GM12875 (cell line): ENCODE measurements around the gene ENOX1.

ENCODE experiments used
- H3K4me3 ChIP-seq: one replicate; pipeline ENCODE4 v1.5.1; 2011; ENCODE audit warnings: low read depth, low read length, control low read depth
- CTCF ChIP-seq: IDR thresholded peaks from 2 replicates; pipeline ENCODE4 v1.5.1; 2011; ENCODE audit warnings: low read depth, mild to moderate bottlenecking, control low read depth, inconsistent platforms, low read length, moderate library complexity, borderline replicate concordance; ENCODE audit not compliant: insufficient read depth

ENOX1 gene

DNA sequence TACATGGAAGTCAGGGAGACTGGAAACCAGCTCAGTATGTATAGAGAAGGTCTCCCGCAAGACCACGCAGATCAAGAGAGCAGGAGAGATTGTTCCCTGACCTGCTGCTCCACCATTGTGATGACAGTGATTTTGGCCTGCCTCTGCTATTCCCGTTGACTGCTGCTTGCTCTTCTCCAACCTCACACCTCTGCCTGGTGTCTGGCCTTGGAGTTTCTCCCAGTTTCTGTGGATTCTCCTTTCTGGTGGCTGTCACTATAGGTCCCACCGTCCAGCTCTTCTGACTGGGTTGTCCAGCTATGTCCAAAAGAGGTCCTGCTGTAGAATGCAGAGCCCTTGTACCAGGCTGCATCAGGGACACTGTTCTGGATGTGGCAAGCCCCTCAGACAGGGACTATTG lies 591.7 kb downstream of the ENOX1 start:
- TF ChIP-seq CTCF = no peak
- H3K4me3 ChIP-seq = no peak overlapping the region

GRCh38 chr13:43193789-43194420 lies 592.9 kb downstream of the ENOX1 start:
- TF ChIP-seq CTCF = no peak
- H3K4me3 ChIP-seq = no peak overlapping the region

DNA sequence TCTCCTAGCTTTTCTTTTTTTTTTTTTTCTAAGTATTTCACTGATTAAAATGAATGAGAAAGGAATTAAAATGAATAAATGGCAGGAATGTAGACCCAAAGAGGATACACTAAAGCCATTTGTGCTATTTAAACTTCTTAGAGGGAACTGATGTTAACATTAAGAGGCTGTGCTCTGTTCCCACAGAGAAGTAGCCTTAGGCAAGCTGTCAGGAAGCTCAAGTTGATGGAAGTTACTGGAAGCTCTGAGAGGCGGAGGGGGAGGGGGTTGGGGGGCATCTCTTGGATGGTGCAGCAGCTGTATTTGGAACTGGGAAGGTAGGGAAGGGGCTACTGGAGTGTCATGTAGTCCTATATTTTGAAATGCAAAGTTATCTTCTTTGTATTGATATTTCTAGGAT lies 595.2 kb downstream of the ENOX1 start:
- no peak overlapping the region for H3K4me3 ChIP-seq
- no peak for TF ChIP-seq CTCF

DNA sequence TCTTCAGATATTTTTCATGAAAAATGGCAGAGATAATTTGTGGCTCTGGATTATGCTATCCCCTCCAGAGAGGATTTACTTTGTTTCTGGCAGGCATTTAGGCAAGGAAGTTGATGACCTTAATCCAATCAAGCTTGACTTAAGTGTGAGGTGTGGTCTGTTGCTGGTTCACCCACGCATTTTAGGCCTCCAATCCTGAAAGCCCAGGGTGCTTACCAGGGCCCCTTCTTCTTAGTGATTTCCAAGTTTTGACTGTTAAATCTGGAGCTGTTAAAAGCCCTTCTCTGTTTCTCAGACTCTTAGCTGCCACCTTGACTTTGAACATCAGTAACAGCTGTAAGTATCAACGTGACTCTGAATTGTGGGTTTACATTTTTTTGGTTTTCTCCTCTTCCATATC lies 601.5 kb downstream of the ENOX1 start:
- TF ChIP-seq CTCF = no peak
- H3K4me3 ChIP-seq = no peak overlapping the region

DNA sequence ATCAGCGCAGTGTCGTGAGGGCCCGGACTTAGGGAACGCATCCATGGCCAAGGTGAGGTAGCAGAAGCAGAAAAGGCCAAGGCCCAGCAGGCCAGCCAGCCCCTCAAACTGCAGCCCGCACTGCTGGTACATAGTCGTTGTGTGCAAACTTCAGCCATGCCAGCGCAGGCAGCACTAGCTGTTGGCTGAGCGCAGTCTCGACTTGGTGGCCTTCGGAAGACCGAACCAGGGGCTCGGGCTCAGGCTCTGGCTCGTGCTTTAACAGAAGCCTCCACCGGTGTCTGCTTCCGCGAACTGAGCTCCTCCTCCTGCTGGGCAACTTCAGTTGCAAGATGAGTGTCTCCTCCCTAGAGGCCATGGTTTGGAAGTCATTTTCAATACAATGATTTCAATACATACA lies 605.9 kb downstream of the ENOX1 start:
- TF ChIP-seq CTCF = no peak

GRCh38 chr13:43180036-43180660 lies 606.6 kb downstream of the ENOX1 start:
- no peak for TF ChIP-seq CTCF
- no peak overlapping the region for H3K4me3 ChIP-seq

More for the DNA sequence above, 605.9 kb downstream of the ENOX1 start:
- H3K4me3 ChIP-seq = no peak overlapping the region

DNA sequence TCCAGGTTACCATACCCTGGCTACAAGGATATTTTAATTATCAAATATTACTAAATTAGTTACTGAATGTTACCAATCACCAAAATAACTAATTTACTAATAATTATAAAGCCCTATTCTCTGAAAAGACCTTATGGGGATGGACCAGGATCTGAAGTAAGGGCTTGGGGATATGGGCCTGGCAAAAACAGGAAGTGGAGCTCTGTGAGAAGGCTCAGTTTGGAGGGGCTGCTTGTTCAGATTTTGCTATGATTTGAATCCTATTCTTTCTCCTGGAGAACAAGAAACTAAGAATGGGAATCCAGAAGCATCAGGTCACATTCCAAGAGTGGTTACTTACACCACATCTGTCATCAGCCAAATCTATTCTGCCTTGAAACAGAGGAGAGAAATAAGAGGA lies 615.3 kb downstream of the ENOX1 start:
- no peak for TF ChIP-seq CTCF
- H3K4me3 ChIP-seq = no peak overlapping the region
